Type B pancreatic cell (in vitro differentiated cells): Measurements from ENCODE around the gene KLF6. TPM values are rescaled to one million over a fixed set of nuclear protein-coding genes. Genes with fewer than 3 reads are reported as not detected.

Source experiments
- DNase-seq: peaks from one replicate; pipeline ENCODE4 v3.0.0; 2021; ENCODE audit warnings: mixed read lengths; ENCODE audit not compliant: unreplicated experiment; ENCODE audit errors: extremely low spot score
- H3K27ac Mint-ChIP-seq: 2 replicates; pipeline ENCODE4 v1.8.0; 2021; ENCODE audit warnings: mild to moderate bottlenecking, mixed read lengths
- H3K27me3 Mint-ChIP-seq: 2 replicates; pipeline ENCODE4 v1.8.0; 2021; ENCODE audit warnings: mixed read lengths
- H3K36me3 Mint-ChIP-seq: 2 replicates; pipeline ENCODE4 v1.8.0; 2021; ENCODE audit warnings: mixed read lengths
- H3K4me1 Mint-ChIP-seq: one replicate; pipeline ENCODE4 v1.8.0; 2021; ENCODE audit warnings: mixed read lengths; ENCODE audit not compliant: unreplicated experiment
- H3K4me3 Mint-ChIP-seq: 2 replicates; pipeline ENCODE4 v1.8.0; 2021; ENCODE audit warnings: mild to moderate bottlenecking, mixed read lengths
- H3K9me3 Mint-ChIP-seq: 2 replicates; pipeline ENCODE4 v1.8.0; 2021; ENCODE audit warnings: mixed read lengths
- total RNA-seq: library from RNA; stranded (reverse); gene quantifications from 2 replicates; pipeline ENCODE4 v1.2.1, GENCODE V29; 2021; ENCODE audit warnings: low replicate concordance
- TF ChIP-seq, protein P1 (sequence below): fragments of 200-600 bp; sonication (generic); conservative IDR thresholded peaks from 2 replicates; pipeline ENCODE4 v1.5.0; 2021; ENCODE audit warnings: antibody characterized with exemption, mild to moderate bottlenecking

The KLF6 gene
- total RNA-seq, 1 donor from 2014 or later = 117 TPM

- DNase-seq = no peak
- H3K27ac Mint-ChIP-seq = no peak overlapping the region
- no peaks in the 10 kb centered on the region for H3K9me3 Mint-ChIP-seq
- TF ChIP-seq, protein P1, sequence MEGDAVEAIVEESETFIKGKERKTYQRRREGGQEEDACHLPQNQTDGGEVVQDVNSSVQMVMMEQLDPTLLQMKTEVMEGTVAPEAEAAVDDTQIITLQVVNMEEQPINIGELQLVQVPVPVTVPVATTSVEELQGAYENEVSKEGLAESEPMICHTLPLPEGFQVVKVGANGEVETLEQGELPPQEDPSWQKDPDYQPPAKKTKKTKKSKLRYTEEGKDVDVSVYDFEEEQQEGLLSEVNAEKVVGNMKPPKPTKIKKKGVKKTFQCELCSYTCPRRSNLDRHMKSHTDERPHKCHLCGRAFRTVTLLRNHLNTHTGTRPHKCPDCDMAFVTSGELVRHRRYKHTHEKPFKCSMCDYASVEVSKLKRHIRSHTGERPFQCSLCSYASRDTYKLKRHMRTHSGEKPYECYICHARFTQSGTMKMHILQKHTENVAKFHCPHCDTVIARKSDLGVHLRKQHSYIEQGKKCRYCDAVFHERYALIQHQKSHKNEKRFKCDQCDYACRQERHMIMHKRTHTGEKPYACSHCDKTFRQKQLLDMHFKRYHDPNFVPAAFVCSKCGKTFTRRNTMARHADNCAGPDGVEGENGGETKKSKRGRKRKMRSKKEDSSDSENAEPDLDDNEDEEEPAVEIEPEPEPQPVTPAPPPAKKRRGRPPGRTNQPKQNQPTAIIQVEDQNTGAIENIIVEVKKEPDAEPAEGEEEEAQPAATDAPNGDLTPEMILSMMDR = no peak
- no peak overlapping the region for H3K4me3 Mint-ChIP-seq
- peaks cover 4% of the 10 kb centered on the region for H3K36me3 Mint-ChIP-seq
- peaks cover 8% of the 10 kb centered on the region for H3K27me3 Mint-ChIP-seq
- H3K4me1 Mint-ChIP-seq = peaks cover 16% of the 10 kb centered on the region
Measured at GRCh38 chr10:3769556-3769955, 15.5 kb downstream of the KLF6 start.

- Mint-ChIP-seq H3K36me3 (no peaks in the 10 kb centered on the region), H3K9me3 (no peaks in the 10 kb centered on the region), H3K27ac (no peak overlapping the region), H3K4me1 (peaks cover 30% of the 10 kb centered on the region), H3K4me3 (no peak overlapping the region), H3K27me3 (peaks cover 12% of the 10 kb centered on the region)
- TF ChIP-seq, protein P1 = no peak
- no peak for DNase-seq
Measured at GRCh38 chr10:3766046-3766756, 18.8 kb downstream of the KLF6 start.

DNA sequence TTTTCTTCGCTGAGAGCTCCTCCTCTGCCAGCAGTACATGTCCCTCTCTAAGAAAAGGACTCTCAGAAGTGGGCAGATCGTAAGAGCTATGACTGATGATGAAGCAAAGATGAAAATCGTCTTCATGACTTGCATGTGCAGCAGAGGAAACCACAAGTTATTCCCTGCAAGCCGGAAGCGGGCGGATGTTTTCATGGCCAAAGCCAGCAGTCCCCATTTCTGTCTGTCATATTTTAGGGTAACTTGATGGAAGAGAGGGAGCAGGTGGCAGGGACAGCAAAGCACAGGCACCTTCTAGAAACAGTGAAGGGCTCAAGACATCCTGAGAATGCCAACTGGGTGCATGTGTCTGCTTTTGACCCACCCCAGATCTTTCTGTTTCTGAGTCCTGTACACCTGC, 19.9 kb downstream of the KLF6 start:
- Mint-ChIP-seq H3K4me3 (no peak overlapping the region), H3K36me3 (no peaks in the 10 kb centered on the region), H3K27ac (no peak overlapping the region), H3K27me3 (peaks cover 12% of the 10 kb centered on the region), H3K9me3 (no peaks in the 10 kb centered on the region), H3K4me1 (peaks cover 26% of the 10 kb centered on the region)
- no peak for DNase-seq
- TF ChIP-seq, protein P1 = no peak

DNA sequence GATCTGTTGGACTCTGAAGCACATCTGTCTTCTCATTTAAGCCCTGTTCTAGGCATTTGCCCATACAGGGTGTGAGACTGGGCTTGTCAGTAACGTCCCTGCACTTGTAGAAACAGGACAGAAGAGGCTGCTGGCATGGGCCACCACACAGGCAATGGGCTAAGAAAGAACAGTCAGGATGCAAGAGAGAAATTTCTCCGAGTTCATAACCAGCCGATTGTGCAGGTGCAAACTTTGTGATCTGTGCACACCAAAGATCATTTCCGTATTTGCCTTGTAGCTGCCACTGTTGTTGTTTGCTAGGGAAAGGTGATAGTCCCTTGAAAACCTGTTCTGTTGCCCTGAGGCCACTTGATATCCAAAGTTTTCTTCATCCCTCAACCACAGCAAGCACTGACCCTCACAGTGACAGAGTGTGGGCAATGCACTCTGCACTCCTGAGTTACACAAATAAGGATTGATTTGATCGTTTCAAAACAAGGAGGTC, 20.3 kb downstream of the KLF6 start:
- peaks cover 26% of the 10 kb centered on the region for H3K4me1 Mint-ChIP-seq
- no peak overlapping the region for H3K4me3 Mint-ChIP-seq
- H3K9me3 Mint-ChIP-seq = no peaks in the 10 kb centered on the region
- TF ChIP-seq, protein P1 = no peak
- peaks cover 12% of the 10 kb centered on the region for H3K27me3 Mint-ChIP-seq
- DNase-seq = no peak
- no peak overlapping the region for H3K27ac Mint-ChIP-seq
- no peaks in the 10 kb centered on the region for H3K36me3 Mint-ChIP-seq

- H3K4me1 Mint-ChIP-seq = peaks cover 26% of the 10 kb centered on the region
- H3K36me3 Mint-ChIP-seq = no peaks in the 10 kb centered on the region
- H3K4me3 Mint-ChIP-seq = no peak overlapping the region
- no peaks in the 10 kb centered on the region for H3K9me3 Mint-ChIP-seq
- DNase-seq = no peak
- no peak overlapping the region for H3K27ac Mint-ChIP-seq
- H3K27me3 Mint-ChIP-seq = peaks cover 12% of the 10 kb centered on the region
- TF ChIP-seq, protein P1 = no peak
Measured at GRCh38 chr10:3763852-3764625, 21.0 kb downstream of the KLF6 start.
